HK-2 (cell line): ENCODE data around the gene RPGR.
A peak's percentile ranks its signal among the peaks of the same experiment; 100 is the strongest.

Source experiments
- DNase-seq: peaks from one replicate; pipeline ENCODE4 v3.0.0-alpha.2; 2018; ENCODE audit not compliant: unreplicated experiment

The RPGR gene, protein sequence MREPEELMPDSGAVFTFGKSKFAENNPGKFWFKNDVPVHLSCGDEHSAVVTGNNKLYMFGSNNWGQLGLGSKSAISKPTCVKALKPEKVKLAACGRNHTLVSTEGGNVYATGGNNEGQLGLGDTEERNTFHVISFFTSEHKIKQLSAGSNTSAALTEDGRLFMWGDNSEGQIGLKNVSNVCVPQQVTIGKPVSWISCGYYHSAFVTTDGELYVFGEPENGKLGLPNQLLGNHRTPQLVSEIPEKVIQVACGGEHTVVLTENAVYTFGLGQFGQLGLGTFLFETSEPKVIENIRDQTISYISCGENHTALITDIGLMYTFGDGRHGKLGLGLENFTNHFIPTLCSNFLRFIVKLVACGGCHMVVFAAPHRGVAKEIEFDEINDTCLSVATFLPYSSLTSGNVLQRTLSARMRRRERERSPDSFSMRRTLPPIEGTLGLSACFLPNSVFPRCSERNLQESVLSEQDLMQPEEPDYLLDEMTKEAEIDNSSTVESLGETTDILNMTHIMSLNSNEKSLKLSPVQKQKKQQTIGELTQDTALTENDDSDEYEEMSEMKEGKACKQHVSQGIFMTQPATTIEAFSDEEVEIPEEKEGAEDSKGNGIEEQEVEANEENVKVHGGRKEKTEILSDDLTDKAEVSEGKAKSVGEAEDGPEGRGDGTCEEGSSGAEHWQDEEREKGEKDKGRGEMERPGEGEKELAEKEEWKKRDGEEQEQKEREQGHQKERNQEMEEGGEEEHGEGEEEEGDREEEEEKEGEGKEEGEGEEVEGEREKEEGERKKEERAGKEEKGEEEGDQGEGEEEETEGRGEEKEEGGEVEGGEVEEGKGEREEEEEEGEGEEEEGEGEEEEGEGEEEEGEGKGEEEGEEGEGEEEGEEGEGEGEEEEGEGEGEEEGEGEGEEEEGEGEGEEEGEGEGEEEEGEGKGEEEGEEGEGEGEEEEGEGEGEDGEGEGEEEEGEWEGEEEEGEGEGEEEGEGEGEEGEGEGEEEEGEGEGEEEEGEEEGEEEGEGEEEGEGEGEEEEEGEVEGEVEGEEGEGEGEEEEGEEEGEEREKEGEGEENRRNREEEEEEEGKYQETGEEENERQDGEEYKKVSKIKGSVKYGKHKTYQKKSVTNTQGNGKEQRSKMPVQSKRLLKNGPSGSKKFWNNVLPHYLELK

DNA sequence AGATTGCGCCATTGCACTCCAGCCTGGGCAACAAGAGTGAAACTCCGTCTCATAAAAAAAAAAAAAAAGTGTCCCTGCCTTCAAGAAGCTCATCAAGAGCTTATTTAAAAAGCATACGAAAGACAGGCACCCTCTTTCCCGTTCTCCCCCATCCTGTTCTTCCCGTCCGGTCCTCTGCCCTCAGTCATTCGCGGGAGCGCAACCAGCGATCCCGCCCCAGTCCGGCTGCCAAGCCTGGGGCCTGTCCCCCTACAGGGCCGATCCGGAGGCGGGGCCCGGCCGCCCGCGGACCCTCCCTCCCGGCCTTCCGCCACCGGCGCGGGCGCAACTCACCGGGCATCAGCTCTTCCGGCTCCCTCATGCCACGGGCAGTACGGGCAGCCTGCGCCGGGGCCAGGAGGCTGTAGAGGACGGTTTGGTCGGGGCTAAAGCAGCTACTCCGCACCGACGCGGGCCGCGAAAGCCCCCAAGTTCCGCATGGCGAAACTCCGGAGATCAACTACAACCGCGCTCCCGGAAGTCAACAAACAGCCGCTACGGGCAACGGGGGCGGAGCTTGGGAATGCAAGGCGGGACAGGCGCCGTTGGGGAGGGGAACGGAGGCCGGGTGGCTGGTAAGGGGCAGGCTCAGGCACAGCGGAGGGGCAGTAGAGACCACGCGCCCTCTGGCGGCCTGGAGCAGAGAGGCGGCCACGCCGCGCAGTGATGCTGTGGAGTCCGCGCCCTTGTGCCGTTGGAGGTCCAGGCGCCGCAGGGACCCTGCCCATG is at the start of gene RPGR:
RPGR (minus strand) TSS at position 503 of the 768 bp plus-strand sequence; CDS start at position 361, 142 bp downstream.
- peak; percentile 92 for DNase-seq

GRCh38 chrX:38376747-38377146 is 49.4 kb upstream of the RPGR start:
- DNase-seq: no peak

GRCh38 chrX:38375891-38376290 is 48.6 kb upstream of the RPGR start:
- DNase-seq: no peak

GRCh38 chrX:38374431-38374830 is 47.1 kb upstream of the RPGR start:
- DNase-seq: no peak

DNA sequence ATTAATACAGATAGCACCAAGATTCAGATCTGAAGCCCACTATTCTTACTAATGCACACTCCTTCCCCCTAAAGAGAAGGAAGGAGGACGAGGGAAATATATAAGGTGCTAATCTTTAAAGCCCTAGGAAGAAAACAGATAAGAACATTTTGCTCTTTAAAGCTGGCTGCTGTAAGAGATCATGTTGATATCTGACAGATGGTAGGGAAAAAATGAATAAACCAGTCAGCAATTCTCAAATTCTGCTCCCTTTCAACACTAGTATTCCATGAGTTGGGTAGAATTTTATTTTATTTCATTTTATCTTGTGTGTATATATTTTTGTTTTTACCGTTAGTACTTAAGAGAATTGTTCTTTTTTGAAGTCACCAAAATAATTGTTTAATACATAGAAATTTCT is 44.3 kb upstream of the RPGR start:
- DNase-seq: no peak

GRCh38 chrX:38368774-38369173 is 41.5 kb upstream of the RPGR start:
- DNase-seq: no peak

GRCh38 chrX:38365954-38366353 is 38.6 kb upstream of the RPGR start:
- DNase-seq: no peak

DNA sequence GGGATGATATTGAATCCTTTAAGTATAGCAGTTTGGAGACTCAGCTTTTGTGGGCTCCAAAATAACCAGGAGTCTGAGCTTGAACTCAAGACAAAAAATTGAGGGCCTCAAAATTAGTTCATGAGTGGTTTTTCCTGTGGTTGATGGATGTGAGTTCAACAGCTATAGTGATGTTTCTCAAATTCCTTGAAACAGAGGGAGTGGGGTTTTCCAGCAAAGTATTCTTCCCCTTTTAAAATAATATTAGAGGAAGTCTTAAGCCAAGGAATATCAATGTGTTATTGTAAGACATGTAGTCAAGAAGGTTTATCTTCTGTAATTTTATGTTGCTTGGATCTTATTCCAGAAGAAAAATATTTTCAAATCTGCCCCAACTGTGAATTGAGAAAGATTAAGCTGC is 35.7 kb upstream of the RPGR start:
- no peak for DNase-seq

- DNase-seq: no peak
These were observed 30.7 kb upstream of the RPGR start for GRCh38 chrX:38357747-38358673.

DNA sequence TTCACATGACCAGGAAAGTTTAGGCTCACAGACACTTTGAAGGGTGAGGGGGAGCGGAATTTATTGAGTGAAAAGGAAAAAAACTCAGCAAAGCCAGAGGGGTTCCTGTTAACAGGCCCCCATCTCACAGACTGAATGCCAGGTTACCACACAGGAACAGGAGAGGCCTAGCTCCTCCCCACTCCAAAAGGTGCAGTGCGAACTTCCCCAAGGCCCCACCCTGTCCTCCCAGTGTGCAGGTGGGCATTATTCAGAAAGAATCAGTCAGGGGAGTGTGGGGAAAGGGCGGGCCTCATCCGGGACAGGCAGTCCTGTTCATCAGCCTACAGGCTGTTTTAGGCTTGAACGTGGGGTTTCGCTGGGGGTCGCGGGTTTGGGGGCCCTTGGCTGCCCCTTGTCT is 29.1 kb upstream of the RPGR start:
- DNase-seq: no peak

DNA sequence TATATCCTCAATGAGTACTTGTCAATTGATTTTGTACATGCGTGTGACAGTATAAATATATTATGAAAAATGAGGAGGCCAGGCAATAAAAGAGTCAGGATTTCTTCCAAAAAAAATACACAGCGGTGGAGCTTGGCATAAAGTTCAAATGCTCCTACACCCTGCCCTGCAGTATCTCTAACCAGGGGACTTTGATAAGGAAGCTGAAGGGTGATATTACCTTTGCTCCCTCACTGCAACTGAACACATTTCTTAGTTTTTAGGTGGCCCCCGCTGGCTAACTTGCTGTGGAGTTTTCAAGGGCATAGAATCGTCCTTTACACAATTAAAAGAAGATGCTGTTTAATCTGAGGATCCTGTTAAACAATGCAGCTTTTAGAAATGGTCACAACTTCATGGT is 25.1 kb upstream of the RPGR start, which contains the start of gene OTC:
OTC (plus strand) TSS at position 243 of the 400 bp plus-strand sequence; CDS start at position 336, 93 bp downstream.
- DNase-seq: no peak

DNA sequence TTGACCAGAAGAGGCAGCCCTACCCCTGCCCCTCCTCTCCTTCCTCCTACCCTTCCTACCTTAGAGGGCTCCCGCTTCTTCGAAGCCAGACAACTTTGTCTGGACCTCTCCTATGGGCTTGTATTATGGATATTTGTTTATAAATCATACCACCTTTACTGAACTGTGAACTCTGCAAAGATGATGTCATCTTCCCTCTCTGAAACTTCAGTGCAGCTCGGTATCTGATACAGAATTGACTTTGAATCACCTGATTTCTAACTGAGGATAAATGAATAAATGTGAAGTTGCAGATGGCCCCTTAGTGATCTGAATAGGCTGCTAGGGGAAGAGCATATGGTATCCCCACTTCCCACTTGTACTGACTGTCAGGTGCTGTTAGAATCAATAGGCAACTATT is 24.0 kb upstream of the RPGR start:
- DNase-seq: no peak

GRCh38 chrX:38347136-38347535 is 19.8 kb upstream of the RPGR start:
- peak; percentile 4 for DNase-seq

DNA sequence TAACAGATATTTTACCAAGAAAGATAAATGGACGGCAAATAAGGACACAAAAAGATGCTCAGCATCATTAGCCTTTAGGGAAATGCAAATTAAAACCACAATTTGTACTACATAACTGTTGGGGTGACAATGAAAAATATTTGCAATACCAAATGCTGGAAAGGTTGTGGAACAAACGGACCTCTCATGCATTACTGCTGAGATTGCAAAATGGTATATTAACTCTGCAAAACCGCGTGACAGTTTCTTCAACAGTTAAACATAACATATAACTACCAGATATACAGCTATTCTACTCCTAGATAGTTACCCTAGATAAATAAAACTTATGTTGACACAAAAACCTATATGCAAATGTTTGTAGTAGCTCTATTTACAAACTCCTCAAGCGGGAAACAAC is 18.8 kb upstream of the RPGR start:
- no peak for DNase-seq

DNA sequence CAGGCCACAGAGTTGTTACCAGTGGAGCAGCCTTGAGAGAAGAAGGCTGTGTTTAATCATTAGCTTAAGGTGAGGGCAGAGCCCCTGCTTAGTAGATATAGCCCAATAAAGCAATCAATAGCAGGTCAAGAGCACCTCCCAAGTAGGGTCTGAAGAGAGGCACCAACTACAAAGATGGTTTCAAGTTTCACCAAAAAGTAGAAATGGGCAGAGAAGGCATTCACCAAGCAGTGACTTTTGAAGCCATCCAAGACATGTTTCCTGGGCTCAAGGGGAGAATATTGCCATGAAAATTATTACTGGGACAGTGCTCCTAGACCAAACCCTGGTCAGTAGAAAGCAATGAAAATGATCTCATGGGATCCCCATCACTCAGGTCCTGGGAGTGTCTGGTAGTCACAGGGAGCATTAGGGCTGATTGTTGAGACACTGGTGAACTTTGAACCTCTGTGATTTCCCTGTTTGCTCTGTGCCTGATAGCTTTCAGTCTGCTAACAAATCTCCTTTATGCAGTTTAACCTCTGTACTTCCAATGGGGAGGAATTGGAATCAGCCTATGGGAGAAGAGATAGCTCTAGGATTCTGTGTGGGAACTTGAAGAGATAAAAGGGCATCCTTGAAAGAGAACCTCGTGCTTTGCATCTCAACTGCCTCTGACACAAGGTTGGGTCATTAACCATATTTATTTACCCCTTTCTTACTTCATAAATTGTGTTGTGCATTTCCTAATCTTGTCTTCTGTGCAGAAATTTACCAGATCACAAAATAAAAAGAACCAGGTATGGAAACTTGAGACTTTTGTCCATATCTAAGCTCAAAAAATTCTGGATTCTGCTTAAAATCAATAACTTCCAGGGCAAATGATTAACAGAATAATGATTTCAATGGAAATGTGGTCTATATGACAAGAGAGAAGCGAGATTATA is 15.8 kb upstream of the RPGR start:
- DNase-seq: no peak

DNA sequence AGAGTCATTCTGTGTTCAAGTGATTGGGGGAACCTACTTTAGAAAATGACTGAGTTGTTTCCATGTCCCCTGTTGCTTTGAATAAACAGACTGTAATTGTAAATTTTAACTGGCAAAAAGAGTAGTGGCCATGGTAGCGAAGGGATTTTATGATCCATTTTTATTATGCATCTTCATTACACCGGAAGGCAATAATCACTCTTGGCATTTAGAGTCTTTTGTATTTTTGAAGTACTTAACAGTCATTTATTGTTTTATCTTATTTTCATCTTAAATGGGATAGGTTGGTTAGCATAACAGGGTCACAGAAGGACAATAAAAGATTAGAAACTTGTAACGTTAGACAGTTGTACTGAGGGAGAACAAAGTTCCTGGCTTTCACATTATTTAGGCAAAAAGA is 14.1 kb upstream of the RPGR start:
- DNase-seq: no peak

- no peak for DNase-seq
These were observed 9.4 kb upstream of the RPGR start for GRCh38 chrX:38336538-38337240.

- no peak for DNase-seq
These were observed 8.1 kb upstream of the RPGR start for GRCh38 chrX:38335382-38335781.

- DNase-seq: no peak
These were observed 5.2 kb upstream of the RPGR start for GRCh38 chrX:38332505-38332904.
